GM12801 (cell line): ENCODE results near the gene ERBB2.

Experiments
- CTCF ChIP-seq: IDR thresholded peaks from one replicate; pipeline ENCODE4 v1.5.1; 2011; ENCODE audit warnings: control low read depth; ENCODE audit not compliant: insufficient read length; ENCODE audit errors: extremely low read depth

The ERBB2 gene

GRCh38 chr17:39759204-39759603 lies 59.3 kb downstream of the ERBB2 start:
- no peak for TF ChIP-seq CTCF

- TF ChIP-seq CTCF = no peak
These were observed 62.1 kb downstream of the ERBB2 start for GRCh38 chr17:39761861-39762496.

GRCh38 chr17:39763051-39763820 lies 63.4 kb downstream of the ERBB2 start:
- TF ChIP-seq CTCF = no peak

- no peak for TF ChIP-seq CTCF
These were observed 65.3 kb downstream of the ERBB2 start for GRCh38 chr17:39765175-39765574.

- TF ChIP-seq CTCF = no peak
These were observed 65.9 kb downstream of the ERBB2 start for GRCh38 chr17:39765766-39766165.

GRCh38 chr17:39767147-39767546 lies 67.3 kb downstream of the ERBB2 start:
- TF ChIP-seq CTCF = no peak

- TF ChIP-seq CTCF = no peak
These were observed 70.2 kb downstream of the ERBB2 start for GRCh38 chr17:39769974-39770587.
